Lower leg skin (tissue), 3 donors: Measurements from ENCODE around the gene ZCCHC17.

Experiments
- CTCF ChIP-seq, 3 donors: fragments of 450-650 bp; IDR thresholded peaks; one replicate each; pipeline ENCODE4 v1.5.1; 2016; ENCODE audit warnings: antibody characterized with exemption in 3 of 3, mild to moderate bottlenecking in 3 of 3, moderate library complexity in 2 of 3
- POLR2A ChIP-seq, 2 donors: fragments of 450-650 bp; IDR thresholded peaks; one replicate each; pipeline ENCODE4 v1.6.1; 2016 to 2017; ENCODE audit warnings: antibody characterized with exemption in 2 of 2, mild to moderate bottlenecking in 1 of 2, moderate library complexity in 1 of 2

DNA sequence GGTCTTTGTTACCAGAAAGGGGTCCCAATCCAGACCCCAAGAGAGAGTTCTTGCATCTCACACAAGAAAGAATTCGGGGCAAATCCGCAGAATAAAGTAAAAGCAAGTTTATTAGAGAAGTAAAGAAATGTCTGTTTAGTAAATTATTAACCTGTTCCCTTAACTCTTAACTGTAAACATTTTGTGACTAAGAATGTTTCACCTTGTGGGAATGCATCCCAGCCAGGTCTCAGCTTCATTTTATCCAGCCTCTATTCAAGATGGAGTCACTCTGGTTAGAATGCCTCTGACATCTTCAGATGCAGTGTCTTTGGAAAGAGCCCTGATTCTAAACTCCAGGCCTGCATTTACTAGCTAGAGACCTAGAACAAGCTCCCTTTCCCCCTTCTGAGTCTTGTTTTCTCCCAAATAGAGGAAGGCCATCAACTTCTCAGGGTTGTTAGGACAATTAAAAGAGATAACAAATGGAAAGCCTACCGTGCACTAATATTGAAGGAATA is 80.6 kb downstream of the ZCCHC17 start:
- TF ChIP-seq POLR2A (IDR thresholded peaks at IDR 0.05) (no peak), CTCF (IDR thresholded peaks at IDR 0.05) (no peak)
